ENCODE results near the gene ST6GALNAC5.

ST6GALNAC5 gene

GRCh38 chr1:76892675-76893074 lies 25.4 kb downstream of the ST6GALNAC5 start:
- Histone ChIP-seq H3K27me3 (ENCODE audit: control insufficient read depth in 1 of 2, insufficient read depth in 2 of 2, low read length in 2 of 2) (no peaks in the 10 kb centered on the region), H3K27ac (ENCODE audit: low read length) (no peak overlapping the region), H3K9me3 (ENCODE audit: control insufficient read depth in 2 of 2, low read length in 2 of 2) (no peaks in the 10 kb centered on the region), H3K9ac (ENCODE audit: low read length in 2 of 2) (peak overlapping the region in 1 of 2 donors; percentile 24), H3K36me3 (ENCODE audit: control insufficient read depth in 2 of 2, insufficient read depth in 2 of 2, low read length in 2 of 2) (no peaks in the 10 kb centered on the region), H3K4me3 (ENCODE audit: low read length in 2 of 2) (no peak overlapping the region), H3K4me1 (ENCODE audit: control insufficient read depth, insufficient read depth, low read length) (peaks cover 6% of the 10 kb centered on the region)

GRCh38 chr1:76901158-76901767 lies 34.0 kb downstream of the ST6GALNAC5 start:
- no peaks in the 10 kb centered on the region for H3K9me3 ChIP-seq (ENCODE audit: control insufficient read depth in 2 of 2, low read length in 2 of 2)
- no peaks in the 10 kb centered on the region for H3K4me1 ChIP-seq (ENCODE audit: control insufficient read depth, insufficient read depth, low read length)
- no peak overlapping the region for H3K4me3 ChIP-seq (ENCODE audit: low read length in 2 of 2)
- no peaks in the 10 kb centered on the region for H3K27me3 ChIP-seq (ENCODE audit: control insufficient read depth in 1 of 2, insufficient read depth in 2 of 2, low read length in 2 of 2)
- H3K27ac ChIP-seq (ENCODE audit: low read length) = no peak overlapping the region
- no peaks in the 10 kb centered on the region for H3K36me3 ChIP-seq (ENCODE audit: control insufficient read depth in 2 of 2, insufficient read depth in 2 of 2, low read length in 2 of 2)
- no peak overlapping the region for H3K9ac ChIP-seq (ENCODE audit: low read length in 2 of 2)

- H3K27me3 ChIP-seq (ENCODE audit: control insufficient read depth in 1 of 2, insufficient read depth in 2 of 2, low read length in 2 of 2) = no peaks in the 10 kb centered on the region
- no peaks in the 10 kb centered on the region for H3K4me1 ChIP-seq (ENCODE audit: control insufficient read depth, insufficient read depth, low read length)
- no peak overlapping the region for H3K27ac ChIP-seq (ENCODE audit: low read length)
- H3K4me3 ChIP-seq (ENCODE audit: low read length in 2 of 2) = no peak overlapping the region
- no peaks in the 10 kb centered on the region for H3K9me3 ChIP-seq (ENCODE audit: control insufficient read depth in 2 of 2, low read length in 2 of 2)
- H3K9ac ChIP-seq (ENCODE audit: low read length in 2 of 2) = no peak overlapping the region
- H3K36me3 ChIP-seq (ENCODE audit: control insufficient read depth in 2 of 2, insufficient read depth in 2 of 2, low read length in 2 of 2) = no peaks in the 10 kb centered on the region
Measured at GRCh38 chr1:76905876-76906595, 38.8 kb downstream of the ST6GALNAC5 start.

GRCh38 chr1:76909311-76909710 lies 42.0 kb downstream of the ST6GALNAC5 start:
- no peaks in the 10 kb centered on the region for H3K4me1 ChIP-seq (ENCODE audit: control insufficient read depth, insufficient read depth, low read length)
- H3K9ac ChIP-seq (ENCODE audit: low read length in 2 of 2) = no peak overlapping the region
- no peaks in the 10 kb centered on the region for H3K36me3 ChIP-seq (ENCODE audit: control insufficient read depth in 2 of 2, insufficient read depth in 2 of 2, low read length in 2 of 2)
- no peaks in the 10 kb centered on the region for H3K27me3 ChIP-seq (ENCODE audit: control insufficient read depth in 1 of 2, insufficient read depth in 2 of 2, low read length in 2 of 2)
- no peak overlapping the region for H3K27ac ChIP-seq (ENCODE audit: low read length)
- H3K4me3 ChIP-seq (ENCODE audit: low read length in 2 of 2) = no peak overlapping the region
- H3K9me3 ChIP-seq (ENCODE audit: control insufficient read depth in 2 of 2, low read length in 2 of 2) = no peaks in the 10 kb centered on the region

GRCh38 chr1:76919085-76919484 lies 51.8 kb downstream of the ST6GALNAC5 start:
- no peak overlapping the region for H3K4me3 ChIP-seq (ENCODE audit: low read length in 2 of 2)
- H3K27ac ChIP-seq (ENCODE audit: low read length) = no peak overlapping the region
- H3K27me3 ChIP-seq (ENCODE audit: control insufficient read depth in 1 of 2, insufficient read depth in 2 of 2, low read length in 2 of 2) = no peaks in the 10 kb centered on the region
- no peaks in the 10 kb centered on the region for H3K36me3 ChIP-seq (ENCODE audit: control insufficient read depth in 2 of 2, insufficient read depth in 2 of 2, low read length in 2 of 2)
- no peak overlapping the region for H3K9ac ChIP-seq (ENCODE audit: low read length in 2 of 2)
- no peaks in the 10 kb centered on the region for H3K9me3 ChIP-seq (ENCODE audit: control insufficient read depth in 2 of 2, low read length in 2 of 2)
- H3K4me1 ChIP-seq (ENCODE audit: control insufficient read depth, insufficient read depth, low read length) = no peaks in the 10 kb centered on the region

GRCh38 chr1:76921590-76921989 lies 54.3 kb downstream of the ST6GALNAC5 start:
- Histone ChIP-seq H3K27ac (ENCODE audit: low read length) (no peak overlapping the region), H3K27me3 (ENCODE audit: control insufficient read depth in 1 of 2, insufficient read depth in 2 of 2, low read length in 2 of 2) (no peaks in the 10 kb centered on the region), H3K9ac (ENCODE audit: low read length in 2 of 2) (no peak overlapping the region), H3K4me1 (ENCODE audit: control insufficient read depth, insufficient read depth, low read length) (no peaks in the 10 kb centered on the region), H3K4me3 (ENCODE audit: low read length in 2 of 2) (no peak overlapping the region), H3K36me3 (ENCODE audit: control insufficient read depth in 2 of 2, insufficient read depth in 2 of 2, low read length in 2 of 2) (no peaks in the 10 kb centered on the region), H3K9me3 (ENCODE audit: control insufficient read depth in 2 of 2, low read length in 2 of 2) (no peaks in the 10 kb centered on the region)

- no peaks in the 10 kb centered on the region for H3K4me1 ChIP-seq (ENCODE audit: control insufficient read depth, insufficient read depth, low read length)
- H3K27me3 ChIP-seq (ENCODE audit: control insufficient read depth in 1 of 2, insufficient read depth in 2 of 2, low read length in 2 of 2) = no peaks in the 10 kb centered on the region
- H3K9ac ChIP-seq (ENCODE audit: low read length in 2 of 2) = no peak overlapping the region
- peaks cover 0 to 1% of the 10 kb centered on the region in 2 donors for H3K36me3 ChIP-seq (ENCODE audit: control insufficient read depth in 2 of 2, insufficient read depth in 2 of 2, low read length in 2 of 2)
- no peak overlapping the region for H3K4me3 ChIP-seq (ENCODE audit: low read length in 2 of 2)
- peaks cover 0 to 2% of the 10 kb centered on the region in 2 donors for H3K9me3 ChIP-seq (ENCODE audit: control insufficient read depth in 2 of 2, low read length in 2 of 2)
- no peak overlapping the region for H3K27ac ChIP-seq (ENCODE audit: low read length)
Measured at GRCh38 chr1:76925825-76926224, 58.5 kb downstream of the ST6GALNAC5 start.

GRCh38 chr1:76928522-76928921 lies 61.2 kb downstream of the ST6GALNAC5 start:
- peaks cover 0 to 5% of the 10 kb centered on the region in 2 donors for H3K36me3 ChIP-seq (ENCODE audit: control insufficient read depth in 2 of 2, insufficient read depth in 2 of 2, low read length in 2 of 2)
- H3K27me3 ChIP-seq (ENCODE audit: control insufficient read depth in 1 of 2, insufficient read depth in 2 of 2, low read length in 2 of 2) = no peaks in the 10 kb centered on the region
- no peaks in the 10 kb centered on the region for H3K4me1 ChIP-seq (ENCODE audit: control insufficient read depth, insufficient read depth, low read length)
- no peak overlapping the region for H3K9ac ChIP-seq (ENCODE audit: low read length in 2 of 2)
- H3K9me3 ChIP-seq (ENCODE audit: control insufficient read depth in 2 of 2, low read length in 2 of 2) = peaks cover 0 to 4% of the 10 kb centered on the region in 2 donors
- H3K27ac ChIP-seq (ENCODE audit: low read length) = no peak overlapping the region
- no peak overlapping the region for H3K4me3 ChIP-seq (ENCODE audit: low read length in 2 of 2)

- Histone ChIP-seq H3K9ac (ENCODE audit: low read length in 2 of 2) (no peak overlapping the region), H3K4me3 (ENCODE audit: low read length in 2 of 2) (no peak overlapping the region), H3K36me3 (ENCODE audit: control insufficient read depth in 2 of 2, insufficient read depth in 2 of 2, low read length in 2 of 2) (peaks cover 0 to 5% of the 10 kb centered on the region in 2 donors), H3K9me3 (ENCODE audit: control insufficient read depth in 2 of 2, low read length in 2 of 2) (peaks cover 0 to 4% of the 10 kb centered on the region in 2 donors), H3K27me3 (ENCODE audit: control insufficient read depth in 1 of 2, insufficient read depth in 2 of 2, low read length in 2 of 2) (no peaks in the 10 kb centered on the region), H3K27ac (ENCODE audit: low read length) (no peak overlapping the region), H3K4me1 (ENCODE audit: control insufficient read depth, insufficient read depth, low read length) (no peaks in the 10 kb centered on the region)
Measured at GRCh38 chr1:76929136-76929535, 61.9 kb downstream of the ST6GALNAC5 start.

- Histone ChIP-seq H3K9ac (ENCODE audit: low read length in 2 of 2) (no peak overlapping the region), H3K36me3 (ENCODE audit: control insufficient read depth in 2 of 2, insufficient read depth in 2 of 2, low read length in 2 of 2) (peaks cover 0 to 5% of the 10 kb centered on the region in 2 donors), H3K27ac (ENCODE audit: low read length) (no peak overlapping the region), H3K9me3 (ENCODE audit: control insufficient read depth in 2 of 2, low read length in 2 of 2) (peaks cover 0 to 4% of the 10 kb centered on the region in 2 donors), H3K27me3 (ENCODE audit: control insufficient read depth in 1 of 2, insufficient read depth in 2 of 2, low read length in 2 of 2) (no peaks in the 10 kb centered on the region), H3K4me3 (ENCODE audit: low read length in 2 of 2) (no peak overlapping the region), H3K4me1 (ENCODE audit: control insufficient read depth, insufficient read depth, low read length) (no peaks in the 10 kb centered on the region)
Measured at GRCh38 chr1:76933847-76934815, 66.9 kb downstream of the ST6GALNAC5 start.
